Measurements from ENCODE around the gene ADIRF.

Gene ADIRF

DNA sequence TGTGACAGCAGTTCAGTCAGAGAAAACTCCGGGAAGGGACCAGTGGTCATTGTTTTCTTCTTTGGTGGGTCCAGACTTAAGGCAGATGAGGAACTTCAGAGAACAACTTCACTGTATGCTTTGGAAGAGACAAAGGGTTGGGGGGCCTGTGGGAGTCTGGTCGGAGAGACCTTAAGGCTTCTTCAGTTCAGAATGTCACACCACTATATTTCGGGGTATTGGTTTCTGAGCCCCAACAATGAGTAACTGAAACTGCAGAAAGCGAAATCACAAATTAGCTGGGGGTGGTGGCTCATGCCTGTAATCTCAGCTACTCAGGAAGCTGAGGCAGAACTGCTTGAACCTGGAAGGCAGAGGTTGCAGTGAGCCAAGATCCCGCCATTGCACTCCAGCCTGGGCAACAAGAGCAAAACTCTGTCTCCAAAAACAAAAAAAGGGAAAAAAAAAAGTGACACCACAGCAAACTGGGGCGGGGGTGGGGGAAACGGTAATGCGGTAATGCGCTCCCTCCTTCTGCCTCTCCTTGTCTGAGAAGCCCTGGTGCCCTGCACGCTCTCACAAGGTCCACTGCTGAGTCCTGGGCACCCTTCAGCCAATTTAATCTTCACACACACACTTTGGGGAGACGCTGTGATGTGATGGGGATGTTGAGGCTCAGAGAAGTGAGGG, 2.2 kb upstream of the ADIRF start:
- no peaks in the 10 kb centered on the region for H3K36me3 ChIP-seq
- TF ChIP-seq, protein P1, sequence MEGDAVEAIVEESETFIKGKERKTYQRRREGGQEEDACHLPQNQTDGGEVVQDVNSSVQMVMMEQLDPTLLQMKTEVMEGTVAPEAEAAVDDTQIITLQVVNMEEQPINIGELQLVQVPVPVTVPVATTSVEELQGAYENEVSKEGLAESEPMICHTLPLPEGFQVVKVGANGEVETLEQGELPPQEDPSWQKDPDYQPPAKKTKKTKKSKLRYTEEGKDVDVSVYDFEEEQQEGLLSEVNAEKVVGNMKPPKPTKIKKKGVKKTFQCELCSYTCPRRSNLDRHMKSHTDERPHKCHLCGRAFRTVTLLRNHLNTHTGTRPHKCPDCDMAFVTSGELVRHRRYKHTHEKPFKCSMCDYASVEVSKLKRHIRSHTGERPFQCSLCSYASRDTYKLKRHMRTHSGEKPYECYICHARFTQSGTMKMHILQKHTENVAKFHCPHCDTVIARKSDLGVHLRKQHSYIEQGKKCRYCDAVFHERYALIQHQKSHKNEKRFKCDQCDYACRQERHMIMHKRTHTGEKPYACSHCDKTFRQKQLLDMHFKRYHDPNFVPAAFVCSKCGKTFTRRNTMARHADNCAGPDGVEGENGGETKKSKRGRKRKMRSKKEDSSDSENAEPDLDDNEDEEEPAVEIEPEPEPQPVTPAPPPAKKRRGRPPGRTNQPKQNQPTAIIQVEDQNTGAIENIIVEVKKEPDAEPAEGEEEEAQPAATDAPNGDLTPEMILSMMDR (IDR thresholded peaks at IDR 0.05): no peak
- no peak overlapping the region for H3K27ac ChIP-seq
- no peaks in the 10 kb centered on the region for H3K9me3 ChIP-seq
- peaks cover 3 to 5% of the 10 kb centered on the region in 2 experiments for H3K4me1 ChIP-seq (ENCODE audit: control insufficient read depth in 1 of 2, insufficient read depth in 1 of 2, low read depth in 1 of 2, low read length in 1 of 2)
- H3K4me3 ChIP-seq (ENCODE audit: low read depth in 1 of 2, low read length in 1 of 2): no peak overlapping the region
- peaks cover 58% of the 10 kb centered on the region for H3K27me3 ChIP-seq

DNA sequence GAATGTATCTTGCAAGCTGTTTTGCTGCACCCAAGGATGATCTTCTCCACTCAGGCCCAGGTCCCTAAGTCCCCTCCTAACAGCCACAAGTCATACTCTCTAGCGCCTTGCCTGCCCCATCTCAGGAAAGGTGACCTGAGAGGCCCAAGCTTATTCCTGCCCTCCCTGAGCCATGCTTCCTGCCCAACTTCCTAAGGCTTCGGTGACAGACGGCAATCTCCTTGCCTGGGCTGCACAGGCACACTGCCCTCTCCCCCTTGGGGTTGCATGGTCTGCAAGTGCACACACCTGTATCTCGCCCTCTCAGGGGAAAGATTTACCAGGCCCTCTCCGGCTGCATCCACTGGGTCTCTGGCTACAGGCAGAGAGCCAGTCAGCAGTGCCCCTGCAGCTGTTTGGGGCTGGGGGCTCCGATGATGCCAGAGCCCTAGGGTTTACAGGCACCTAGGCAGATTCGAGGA, 771 bp upstream of the ADIRF start:
- Histone ChIP-seq H3K4me3 (ENCODE audit: low read depth in 1 of 2, low read length in 1 of 2) (no peak overlapping the region), H3K4me1 (ENCODE audit: control insufficient read depth in 1 of 2, insufficient read depth in 1 of 2, low read depth in 1 of 2, low read length in 1 of 2) (peaks cover 4 to 8% of the 10 kb centered on the region in 2 experiments), H3K27me3 (peaks cover 71% of the 10 kb centered on the region), H3K36me3 (no peaks in the 10 kb centered on the region), H3K9me3 (no peaks in the 10 kb centered on the region), H3K27ac (no peak overlapping the region)
- TF ChIP-seq, protein P1 (IDR thresholded peaks at IDR 0.05): no peak

DNA sequence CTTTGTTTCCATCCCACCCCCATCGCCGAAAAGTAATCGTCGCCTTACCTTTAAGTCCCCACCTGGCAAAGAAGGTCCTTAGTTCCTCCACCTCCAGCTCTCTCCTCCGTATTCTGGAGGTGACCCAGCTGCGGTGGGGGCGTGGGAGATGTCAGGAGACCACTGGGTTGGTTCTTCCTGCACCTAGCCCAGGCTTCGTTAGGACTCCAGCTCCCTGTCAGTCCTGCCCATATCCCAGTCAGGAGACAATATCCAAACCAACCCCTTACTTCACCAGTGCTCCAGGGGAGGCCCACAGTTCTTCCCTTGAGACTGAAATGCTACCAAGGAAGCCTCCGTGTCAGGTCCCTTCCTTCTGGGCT, 693 bp downstream of the ADIRF start:
- H3K4me1 ChIP-seq (ENCODE audit: control insufficient read depth in 1 of 2, insufficient read depth in 1 of 2, low read depth in 1 of 2, low read length in 1 of 2): peaks cover 4 to 8% of the 10 kb centered on the region in 2 experiments
- no peak overlapping the region for H3K27ac ChIP-seq
- no peaks in the 10 kb centered on the region for H3K36me3 ChIP-seq
- TF ChIP-seq, protein P1 (IDR thresholded peaks at IDR 0.05): no peak
- no peak overlapping the region for H3K4me3 ChIP-seq (ENCODE audit: low read depth in 1 of 2, low read length in 1 of 2)
- H3K9me3 ChIP-seq: no peaks in the 10 kb centered on the region
- peaks cover 86% of the 10 kb centered on the region for H3K27me3 ChIP-seq

DNA sequence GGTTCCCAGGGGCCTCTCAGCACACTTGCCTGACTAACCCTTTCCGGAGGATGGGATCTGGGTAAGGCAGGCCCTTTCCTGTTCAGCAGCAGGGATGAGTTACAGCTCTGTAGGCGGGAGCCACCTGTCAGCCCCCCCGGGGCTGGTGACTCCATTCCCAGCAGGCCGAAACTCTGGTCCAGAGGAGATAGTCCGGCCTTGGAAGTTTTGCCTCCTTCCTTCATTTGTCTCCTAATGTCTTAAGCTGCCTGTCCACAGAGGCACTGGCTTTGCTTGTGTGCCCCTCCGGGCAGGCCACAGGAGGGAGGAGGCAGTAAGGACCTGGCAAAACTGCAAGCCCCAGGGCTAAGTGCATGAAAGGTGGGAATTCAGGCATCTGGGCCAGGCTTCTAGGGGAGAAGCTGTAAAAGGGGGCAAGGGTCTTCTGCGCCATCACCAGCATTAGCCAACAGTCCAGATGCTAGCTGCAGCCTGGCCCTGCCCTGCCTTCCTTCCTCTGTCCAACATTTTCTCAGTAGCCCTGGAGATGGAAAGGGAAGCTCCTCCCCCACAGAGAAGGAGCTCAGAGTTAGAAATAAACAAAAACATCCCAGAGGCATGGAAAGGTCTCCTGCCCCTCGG, 1.2 kb downstream of the ADIRF start:
- H3K4me1 ChIP-seq (ENCODE audit: control insufficient read depth in 1 of 2, insufficient read depth in 1 of 2, low read depth in 1 of 2, low read length in 1 of 2): peaks cover 4 to 8% of the 10 kb centered on the region in 2 experiments
- no peak overlapping the region for H3K4me3 ChIP-seq (ENCODE audit: low read depth in 1 of 2, low read length in 1 of 2)
- no peak overlapping the region for H3K27ac ChIP-seq

DNA sequence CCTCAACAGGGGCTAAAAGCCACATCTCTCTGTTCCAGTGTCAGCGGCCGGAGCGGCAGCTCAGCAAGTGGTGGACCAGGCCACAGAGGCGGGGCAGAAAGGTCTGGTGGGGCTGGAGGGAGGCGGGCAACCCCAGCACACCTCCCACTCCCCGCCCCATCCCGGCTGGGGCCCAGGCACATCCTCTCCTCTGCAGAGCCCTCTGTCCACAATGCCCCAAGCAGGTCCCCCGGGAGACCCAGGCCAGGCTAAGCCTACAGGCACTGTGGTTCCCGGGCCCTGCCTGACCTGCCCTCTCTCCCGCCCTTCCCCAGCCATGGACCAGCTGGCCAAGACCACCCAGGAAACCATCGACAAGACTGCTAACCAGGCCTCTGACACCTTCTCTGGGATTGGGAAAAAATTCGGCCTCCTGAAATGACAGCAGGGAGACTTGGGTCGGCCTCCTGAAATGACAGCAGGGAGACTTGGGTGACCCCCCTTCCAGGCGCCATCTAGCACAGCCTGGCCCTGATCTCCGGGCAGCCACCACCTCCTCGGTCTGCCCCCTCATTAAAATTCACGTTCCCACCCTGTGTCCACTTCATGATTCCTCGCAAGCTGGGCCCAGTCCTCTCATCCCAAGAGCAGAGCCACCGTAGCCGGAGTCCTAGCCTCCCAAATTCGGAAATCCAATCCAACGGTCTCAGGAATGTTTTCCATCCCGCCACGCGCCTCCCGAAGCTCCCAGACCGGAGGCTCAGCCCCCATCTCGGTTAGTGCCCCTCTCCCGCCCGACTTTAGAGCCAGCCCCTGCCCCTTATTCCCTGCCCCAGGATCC, 2.1 kb downstream of the ADIRF start:
- TF ChIP-seq, protein P1 (IDR thresholded peaks at IDR 0.05): no peak
- no peaks in the 10 kb centered on the region for H3K9me3 ChIP-seq
- H3K27me3 ChIP-seq: peaks cover 92% of the 10 kb centered on the region
- peaks cover 4 to 8% of the 10 kb centered on the region in 2 experiments for H3K4me1 ChIP-seq (ENCODE audit: control insufficient read depth in 1 of 2, insufficient read depth in 1 of 2, low read depth in 1 of 2, low read length in 1 of 2)
- H3K4me3 ChIP-seq (ENCODE audit: low read depth in 1 of 2, low read length in 1 of 2): no peak overlapping the region
- no peak overlapping the region for H3K27ac ChIP-seq
- H3K36me3 ChIP-seq: no peaks in the 10 kb centered on the region

More for the DNA sequence above, 1.2 kb downstream of the ADIRF start:
- Histone ChIP-seq H3K36me3 (no peaks in the 10 kb centered on the region), H3K9me3 (no peaks in the 10 kb centered on the region), H3K27me3 (peaks cover 92% of the 10 kb centered on the region)
- TF ChIP-seq, protein P1 (IDR thresholded peaks at IDR 0.05): no peak
